Measurements from ENCODE around the gene RABGAP1L.
"Not testable (repeated sequence)": the region's sequence is repeated elsewhere in the genome, so short reads cannot be mapped to it uniquely, and the experiment has no call there.

GRCh38 chr1:174340404-174340803 lies 181.1 kb downstream of the RABGAP1L start:
- TF ChIP-seq CTCF (IDR thresholded peaks at IDR 0.05; ENCODE audit: low read depth, low read length); EZH2phosphoT487 (IDR thresholded peaks at IDR 0.05; ENCODE audit: low read depth): not testable (repeated sequence)
